HEK293 (cell line): ENCODE measurements around the gene TAGLN2.
A peak's percentile ranks its signal among the peaks of the same experiment; 100 is the strongest.

Experiments used
- CTCF ChIA-PET: fragments of 350-600 bp; formaldehyde crosslinking; extraction: SDS; loops from one replicate; lab custom pipeline; 2021; ENCODE audit warnings: antibody characterized with exemption; lab: Yijun Ruan, JAX
- POLR2A ChIA-PET: fragments of 300-600 bp; formaldehyde crosslinking; extraction: SDS; loops from one replicate; lab custom pipeline; 2020; ENCODE audit warnings: antibody characterized with exemption, inconsistent platforms; lab: Yijun Ruan, JAX
- H3K27ac ChIP-seq: fragments of 200-500 bp; sonication (Bioruptor generic); 2 replicates; pipeline ENCODE4 v1.5.1; 2014; ENCODE audit warnings: low read depth, low read length, control low read depth, inconsistent platforms; ENCODE audit errors: extremely low read depth
- H3K36me3 ChIP-seq, 2 experiments: fragments of 200-500 bp in 1 of 2; sonication (Bioruptor generic) in 1 of 2; 1 replicate in 1 of 2; 2 replicates in 1 of 2; pipeline ENCODE4 v1.5.1; 2014 to 2017; ENCODE audit warnings: inconsistent platforms in 2 of 2, low read length in 2 of 2; ENCODE audit not compliant: control insufficient read depth in 2 of 2, insufficient read depth in 1 of 2
- H3K4me1 ChIP-seq: fragments of 200-500 bp; sonication (Bioruptor generic); 2 replicates; pipeline ENCODE4 v1.5.1; 2014; ENCODE audit warnings: mild to moderate bottlenecking, low read length, inconsistent platforms; ENCODE audit not compliant: control insufficient read depth, insufficient read depth
- H3K4me3 ChIP-seq: 2 replicates; pipeline ENCODE4 v1.5.1; 2011; ENCODE audit warnings: low read depth, mild to moderate bottlenecking, control low read depth, low read length, moderate library complexity
- H3K9me3 ChIP-seq: fragments of 200-500 bp; sonication (Bioruptor generic); 2 replicates; pipeline ENCODE4 v1.5.1; 2014; ENCODE audit warnings: low read depth, low read length, inconsistent platforms; ENCODE audit not compliant: control insufficient read depth, insufficient read depth
- EGR2 ChIP-seq: fragments of 450-650 bp; formaldehyde crosslinking; IDR thresholded peaks from 2 replicates; pipeline ENCODE4 v1.5.1; 2016; ENCODE audit warnings: low read depth, missing biosample characterization, missing genetic modification characterization
- GLI4 ChIP-seq: fragments of 450-650 bp; formaldehyde crosslinking; IDR thresholded peaks from 2 replicates; pipeline ENCODE4 v1.5.1; 2016; ENCODE audit warnings: missing biosample characterization, missing genetic modification characterization
- GLIS1 ChIP-seq: fragments of 450-650 bp; formaldehyde crosslinking; IDR thresholded peaks from 2 replicates; pipeline ENCODE4 v1.5.1; 2016; ENCODE audit warnings: missing biosample characterization, missing genetic modification characterization
- GLIS2 ChIP-seq: fragments of 450-650 bp; formaldehyde crosslinking; IDR thresholded peaks from 2 replicates; pipeline ENCODE4 v1.5.1; 2016; ENCODE audit warnings: missing biosample characterization, missing genetic modification characterization
- MZF1 ChIP-seq: fragments of 450-650 bp; formaldehyde crosslinking; IDR thresholded peaks from 2 replicates; pipeline ENCODE4 v1.5.1; 2017; ENCODE audit warnings: missing biosample characterization, missing genetic modification characterization, borderline replicate concordance
- PATZ1 ChIP-seq: fragments of 450-650 bp; formaldehyde crosslinking; IDR thresholded peaks from 2 replicates; pipeline ENCODE4 v1.5.1; 2016; ENCODE audit warnings: missing biosample characterization, missing genetic modification characterization
- PRDM10 ChIP-seq: fragments of 450-650 bp; formaldehyde crosslinking; IDR thresholded peaks from 2 replicates; pipeline ENCODE4 v1.5.1; 2016; ENCODE audit warnings: missing biosample characterization, missing genetic modification characterization
- ZBTB20 ChIP-seq: fragments of 450-650 bp; formaldehyde crosslinking; IDR thresholded peaks from 2 replicates; pipeline ENCODE4 v1.5.1; 2016; ENCODE audit warnings: missing biosample characterization, missing genetic modification characterization
- ZFHX2 ChIP-seq: fragments of 450-650 bp; formaldehyde crosslinking; conservative IDR thresholded peaks from 2 replicates; pipeline ENCODE4 v1.5.1; 2016; ENCODE audit warnings: missing biosample characterization, missing genetic modification characterization
- ZNF274 ChIP-seq, 2 experiments: fragments of 200-500 bp in 1 of 2; fragments of 450-650 bp in 1 of 2; sonication (Bioruptor generic) in 1 of 2; formaldehyde crosslinking in 1 of 2; IDR thresholded peaks; 2 replicates each; pipeline versions ENCODE4 v1.5.1 to v1.6.1; 2014 to 2016; ENCODE audit warnings: borderline replicate concordance in 1 of 2, inconsistent platforms in 1 of 2, low read length in 1 of 2, missing biosample characterization in 1 of 2, missing genetic modification characterization in 1 of 2
- ZNF311 ChIP-seq: fragments of 450-650 bp; formaldehyde crosslinking; IDR thresholded peaks from 2 replicates; pipeline ENCODE4 v1.5.1; 2017; ENCODE audit warnings: missing biosample characterization, missing genetic modification characterization, borderline replicate concordance
- ZNF335 ChIP-seq: fragments of 450-650 bp; formaldehyde crosslinking; conservative IDR thresholded peaks from 2 replicates; pipeline ENCODE4 v1.5.1; 2016; ENCODE audit warnings: missing biosample characterization, missing genetic modification characterization
- ZNF391 ChIP-seq: fragments of 450-650 bp; formaldehyde crosslinking; IDR thresholded peaks from 2 replicates; pipeline ENCODE4 v1.5.1; 2016; ENCODE audit warnings: low read depth, missing biosample characterization, missing genetic modification characterization, borderline replicate concordance
- ZNF398 ChIP-seq: fragments of 450-650 bp; formaldehyde crosslinking; IDR thresholded peaks from 2 replicates; pipeline ENCODE4 v1.5.1; 2017; ENCODE audit warnings: missing biosample characterization, missing genetic modification characterization
- ZNF423 ChIP-seq: fragments of 450-650 bp; formaldehyde crosslinking; IDR thresholded peaks from 2 replicates; pipeline ENCODE4 v1.5.1; 2016; ENCODE audit warnings: missing biosample characterization, missing genetic modification characterization
- ZNF433 ChIP-seq: fragments of 450-650 bp; formaldehyde crosslinking; IDR thresholded peaks from 2 replicates; pipeline ENCODE4 v1.5.1; 2016; ENCODE audit warnings: missing biosample characterization, missing genetic modification characterization, low read depth
- ZNF488 ChIP-seq: fragments of 450-650 bp; formaldehyde crosslinking; IDR thresholded peaks from 2 replicates; pipeline ENCODE4 v1.5.1; 2016; ENCODE audit warnings: missing biosample characterization, missing genetic modification characterization
- ZNF510 ChIP-seq: fragments of 450-650 bp; formaldehyde crosslinking; IDR thresholded peaks from 2 replicates; pipeline ENCODE4 v1.5.1; 2018; ENCODE audit warnings: mild to moderate bottlenecking, missing genetic modification characterization, missing biosample characterization; ENCODE audit not compliant: insufficient replicate concordance
- ZNF571 ChIP-seq: fragments of 450-650 bp; formaldehyde crosslinking; IDR thresholded peaks from 2 replicates; pipeline ENCODE4 v1.5.0; 2017; ENCODE audit warnings: missing biosample characterization, missing genetic modification characterization
- ZNF629 ChIP-seq: fragments of 450-650 bp; formaldehyde crosslinking; IDR thresholded peaks from 2 replicates; pipeline ENCODE4 v1.5.1; 2017; ENCODE audit warnings: missing biosample characterization, missing genetic modification characterization
- ZNF664 ChIP-seq: fragments of 450-650 bp; formaldehyde crosslinking; IDR thresholded peaks from 2 replicates; pipeline ENCODE4 v1.5.1; 2016; ENCODE audit warnings: missing biosample characterization, missing genetic modification characterization
- ZNF707 ChIP-seq: fragments of 450-650 bp; formaldehyde crosslinking; IDR thresholded peaks from 2 replicates; pipeline ENCODE4 v1.5.1; 2016; ENCODE audit warnings: missing biosample characterization, missing genetic modification characterization
- ZNF747 ChIP-seq: fragments of 450-650 bp; formaldehyde crosslinking; IDR thresholded peaks from 2 replicates; pipeline ENCODE4 v1.5.1; 2016; ENCODE audit warnings: missing biosample characterization, missing genetic modification characterization

TAGLN2 gene

GRCh38 chr1:159922511-159923202 is 2.6 kb downstream of the TAGLN2 start:
- peak overlapping the region; percentile 95 for H3K27ac ChIP-seq
- peaks cover 1 to 52% of the 10 kb centered on the region in 2 experiments; a peak in 2 of 3 replicates for H3K36me3 ChIP-seq
- ChIA-PET CTCF (interaction anchor here (0.7 to 19.3 kb wide), 7 partner anchors 8 to 1718 kb away, joined by 3 to 353 read pairs (median 4); partner anchors contain the start of gene IGSF9), POLR2A (interaction anchor here (0.6 to 4.2 kb wide), 10 partner anchors 18 to 338 kb away, joined by 3 to 25 read pairs (median 3); partner anchors contain the start of genes IGSF9 and PIGM)
- peak overlapping the region; percentile 64 for H3K4me3 ChIP-seq
- TF ChIP-seq ZNF488 (tag by site-specific recombination) (no peak), ZNF274 (IDR thresholded peaks at IDR 0.05; ENCODE audit: low read length) (no peak), ZNF274 (tag by site-specific recombination; IDR thresholded peaks at IDR 0.05; ENCODE audit: borderline replicate concordance) (no peak), ZNF747 (tag by site-specific recombination) (no peak), ZNF391 (no peak)
- H3K4me1 ChIP-seq, result peaks cover 13% of the 10 kb centered on the region
- H3K9me3 ChIP-seq, result no peaks in the 10 kb centered on the region

GRCh38 chr1:159921700-159922504 is 3.4 kb downstream of the TAGLN2 start:
- H3K9me3 ChIP-seq, result no peaks in the 10 kb centered on the region
- peaks cover 13% of the 10 kb centered on the region for H3K4me1 ChIP-seq
- ChIA-PET CTCF (interaction anchor here (0.7 to 2.2 kb wide), 5 partner anchors 15 to 1718 kb away, joined by 3 to 14 read pairs (median 4); no protein-coding TSS in a partner anchor), POLR2A (interaction anchor here (1.0 to 4.1 kb wide), 3 partner anchors 29 to 148 kb away, joined by 3 to 14 read pairs (median 3); no protein-coding TSS in a partner anchor)
- H3K27ac ChIP-seq, result no peak overlapping the region; the same call in 1 of the 2 replicates
- peak overlapping the region; percentile 64 for H3K4me3 ChIP-seq
- peaks cover 6 to 56% of the 10 kb centered on the region in 2 experiments; a peak in 2 of 3 replicates for H3K36me3 ChIP-seq
- TF ChIP-seq GLIS2 (peak; percentile 33), GLIS1 (tag by site-specific recombination) (peak; percentile 68), MZF1 (no peak), EGR2 (tag by site-specific recombination) (0 out of 2 replicates have a peak, but pooled peaks have one; percentile 6), ZNF707 (tag by site-specific recombination) (no peak), ZNF510 (tag by site-specific recombination) (no peak), ZNF664 (tag by site-specific recombination) (no peak), PRDM10 (tag by site-specific recombination) (peak; percentile 89), ZBTB20 (tag by site-specific recombination) (no peak), ZNF423 (tag by site-specific recombination) (no peak), GLI4 (tag by site-specific recombination) (no peak), ZNF335 (tag by site-specific recombination) (no peak), PATZ1 (0 out of 2 replicates have a peak, but pooled peaks have one; percentile 11), ZNF629 (tag by site-specific recombination) (peak; percentile 25; the same call in 1 of the 2 replicates), ZNF571 (no peak), ZNF433 (no peak), ZFHX2 (tag by site-specific recombination) (peak; percentile 71), ZNF311 (no peak), ZNF398 (peak; percentile 71)
